HepG2 (cell line): ENCODE data around the gene PPM1G. TPM values are rescaled to one million over a fixed set of nuclear protein-coding genes. Genes with fewer than 3 reads are reported as not detected.

Source experiments
- CEBPG ChIP-seq: IDR thresholded peaks from 2 replicates; pipeline ENCODE4 v1.6.1; 2016
- KAT7 ChIP-seq: IDR thresholded peaks from 2 replicates; pipeline ENCODE4 v1.6.1; 2018; ENCODE audit warnings: borderline replicate concordance, missing compliant biosample characterization
- KDM1A ChIP-seq: IDR thresholded peaks from 2 replicates; pipeline ENCODE4 v1.6.1; 2016; ENCODE audit warnings: missing compliant biosample characterization
- KLF12 ChIP-seq: sonication (generic); formaldehyde crosslinking; IDR thresholded peaks from 2 replicates; pipeline ENCODE4 v1.4.0; 2020; ENCODE audit warnings: missing genetic modification reagents, borderline replicate concordance
- MED8 ChIP-seq: sonication (generic); formaldehyde crosslinking; IDR thresholded peaks from 2 replicates; pipeline ENCODE4 v1.8.1; 2023; ENCODE audit warnings: mild to moderate bottlenecking, missing genetic modification reagents; ENCODE audit not compliant: insufficient replicate concordance
- NFATC3 ChIP-seq: sonication (generic); formaldehyde crosslinking; IDR thresholded peaks from 2 replicates; pipeline ENCODE4 v1.5.1; 2020; ENCODE audit warnings: mild to moderate bottlenecking, missing genetic modification reagents
- NFKBIZ ChIP-seq: IDR thresholded peaks from 2 replicates; pipeline ENCODE4 v1.6.1; 2018; ENCODE audit warnings: missing genetic modification reagents, missing compliant biosample characterization
- NFRKB ChIP-seq: fragments of 450-650 bp; IDR thresholded peaks from 2 replicates; pipeline ENCODE4 v1.6.1; 2017
- NR2F6 ChIP-seq, 2 experiments: IDR thresholded peaks; 2 replicates each; pipeline ENCODE4 v1.6.1; 2016; ENCODE audit warnings: antibody characterized with exemption in 1 of 2, mild to moderate bottlenecking in 1 of 2
- PAF1 ChIP-seq: IDR thresholded peaks from 2 replicates; pipeline ENCODE4 v1.6.1; 2016; ENCODE audit warnings: missing genetic modification reagents, missing compliant biosample characterization
- POGZ ChIP-seq: sonication (generic); formaldehyde crosslinking; IDR thresholded peaks from 2 replicates; pipeline ENCODE4 v1.4.0; 2020; ENCODE audit warnings: mild to moderate bottlenecking, missing genetic modification reagents
- RCOR2 ChIP-seq: IDR thresholded peaks from 2 replicates; pipeline ENCODE4 v1.6.1; 2016; ENCODE audit warnings: missing biosample characterization, missing genetic modification reagents
- RELA ChIP-seq: sonication (generic); formaldehyde crosslinking; IDR thresholded peaks from 2 replicates; pipeline ENCODE4 v1.4.0; 2020; ENCODE audit warnings: missing genetic modification reagents
- RNF2 ChIP-seq: fragments of 450-650 bp; conservative IDR thresholded peaks from 2 replicates; pipeline ENCODE4 v1.6.1; 2016; ENCODE audit warnings: low read depth
- SAP130 ChIP-seq: IDR thresholded peaks from 2 replicates; pipeline ENCODE4 v1.6.1; 2016; ENCODE audit warnings: low read depth
- STAG1 ChIP-seq: sonication (generic); formaldehyde crosslinking; IDR thresholded peaks from 2 replicates; pipeline ENCODE4 v1.4.0; 2020; ENCODE audit warnings: missing genetic modification reagents
- STAT5B ChIP-seq: sonication (generic); formaldehyde crosslinking; IDR thresholded peaks from 2 replicates; pipeline ENCODE4 v1.4.0; 2020; ENCODE audit warnings: missing genetic modification reagents
- ZFP36L2 ChIP-seq: sonication (generic); formaldehyde crosslinking; IDR thresholded peaks from 2 replicates; pipeline ENCODE4 v1.4.0; 2020; ENCODE audit warnings: missing genetic modification reagents
- ZNF225 ChIP-seq: sonication (generic); formaldehyde crosslinking; IDR thresholded peaks from 2 replicates; pipeline ENCODE4 v1.4.0; 2020; ENCODE audit warnings: mild to moderate bottlenecking, missing genetic modification reagents
- ZNF264 ChIP-seq: sonication (generic); formaldehyde crosslinking; IDR thresholded peaks from 2 replicates; pipeline ENCODE4 v1.4.0; 2020; ENCODE audit warnings: missing genetic modification reagents
- ZNF768 ChIP-seq: sonication (generic); formaldehyde crosslinking; IDR thresholded peaks from 2 replicates; pipeline ENCODE4 v1.4.0; 2020; ENCODE audit warnings: missing genetic modification reagents
- ZNF816 ChIP-seq: sonication (generic); formaldehyde crosslinking; IDR thresholded peaks from 2 replicates; pipeline ENCODE4 v1.8.0; 2022; ENCODE audit warnings: missing genetic modification reagents, mild to moderate bottlenecking, borderline replicate concordance
- ZSCAN31 ChIP-seq: sonication (generic); formaldehyde crosslinking; IDR thresholded peaks from 2 replicates; pipeline ENCODE4 v1.5.0; 2020; ENCODE audit warnings: low read depth, mild to moderate bottlenecking, missing genetic modification reagents
- polyA plus RNA-seq, 8 experiments: library from polyadenylated mRNA; depleted of rRNA in 3 of 8; stranded (reverse) in 7 of 8; unstranded in 1 of 8; fragments of >200 nt; fragmentation: Illumina TruSeq in 4 of 8; extraction: Trizol in 4 of 8; gene quantifications; 2 replicates each; pipeline versions ENCODE4 v1.2.1 to v1.2.3, GENCODE V29; 2011 to 2016; ENCODE audit warnings: low read depth in 4 of 8, missing spikeins in 1 of 8, mixed read lengths in 1 of 8; ENCODE audit not compliant: insufficient read depth in 1 of 8
- total RNA-seq, 5 experiments: library from RNA; depleted of rRNA; stranded (reverse); fragments of >200 nt; fragmentation: Illumina TruSeq; extraction: Trizol; gene quantifications; 2 replicates each; pipeline ENCODE4 v1.2.3, GENCODE V29; 2016; ENCODE audit warnings: low read depth in 1 of 5
- TF ChIP-seq, protein P1 (sequence below): sonication (generic); formaldehyde crosslinking; IDR thresholded peaks from 2 replicates; pipeline ENCODE4 v1.5.0; 2020; ENCODE audit warnings: missing genetic modification reagents
- TF ChIP-seq, protein P2 (sequence below): IDR thresholded peaks from 2 replicates; pipeline ENCODE4 v1.6.1; 2018; ENCODE audit warnings: missing genetic modification reagents
- TF ChIP-seq, protein P3 (sequence below): sonication (generic); formaldehyde crosslinking; IDR thresholded peaks from 2 replicates; pipeline ENCODE4 v1.4.0; 2020; ENCODE audit warnings: missing genetic modification reagents; ENCODE audit errors: not compliant biosample characterization
- TF ChIP-seq, protein P4 (sequence below): IDR thresholded peaks from 2 replicates; pipeline ENCODE4 v1.6.1; 2016; ENCODE audit warnings: missing genetic modification reagents, missing compliant biosample characterization
- TF ChIP-seq, protein P5 (sequence below): sonication (generic); formaldehyde crosslinking; IDR thresholded peaks from 2 replicates; pipeline ENCODE4 v1.8.1; 2023; ENCODE audit warnings: mild to moderate bottlenecking, moderate library complexity, missing genetic modification reagents

The PPM1G gene
- total and polyA plus RNA-seq, 2 of the 13 experiments (the other 11 are each of a cell fraction or from before 2014, with no cell fraction given): 58.2 to 213 TPM

DNA sequence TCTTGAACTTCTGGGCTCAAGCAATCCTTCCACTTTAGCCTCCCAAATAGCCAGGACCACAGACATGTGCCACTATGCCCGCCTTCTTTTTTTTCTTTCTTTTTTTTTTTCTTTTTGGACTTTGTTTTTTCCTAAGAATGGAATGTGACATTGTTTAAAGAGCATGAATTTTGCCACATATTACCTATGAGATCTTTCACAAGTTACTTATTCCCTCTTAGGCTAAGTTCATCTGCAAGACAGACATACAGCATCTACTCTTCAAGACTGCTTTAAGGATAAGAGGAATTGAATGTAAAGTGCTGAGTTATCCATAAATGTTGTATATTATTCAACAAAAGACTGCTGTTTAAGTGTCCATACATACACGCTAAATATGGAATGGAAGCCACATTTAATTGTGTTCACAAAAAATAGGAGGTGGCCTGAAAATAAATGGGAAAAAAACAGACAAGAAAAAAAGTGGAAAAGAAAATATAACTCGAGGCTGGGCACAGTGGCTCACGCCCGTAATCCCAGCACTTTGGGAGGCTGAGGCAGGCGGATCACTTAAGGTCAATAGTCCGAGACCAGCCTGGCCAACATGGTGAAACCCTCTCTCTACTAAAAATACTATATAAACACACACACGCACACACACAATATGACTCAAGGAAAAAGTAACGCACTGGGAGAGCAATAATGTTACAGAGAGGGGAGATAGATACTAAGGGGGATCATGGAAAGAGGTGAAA is 3.2 kb upstream of the PPM1G start (continued):
- TF ChIP-seq KDM1A (CRISPR knock-in tag) (no peak), RCOR2 (peak; percentile 26; the same call in 1 of the 2 replicates), ZNF264 (CRISPR knock-in tag) (no peak), ZNF816 (peak; percentile 91; the same call in 1 of the 2 replicates), NR2F6 (IDR thresholded peaks at IDR 0.05) (no peak), NR2F6 (CRISPR knock-in tag; IDR thresholded peaks at IDR 0.05) (peak; percentile 70), ZFP36L2 (CRISPR knock-in tag) (no peak), MED8 (CRISPR knock-in tag) (no peak), ZNF225 (CRISPR knock-in tag) (no peak), RELA (no peak), KLF12 (CRISPR knock-in tag) (no peak), NFKBIZ (CRISPR knock-in tag) (no peak), STAG1 (CRISPR knock-in tag) (no peak), NFATC3 (CRISPR knock-in tag) (no peak), SAP130 (CRISPR knock-in tag) (peak; percentile 50; the same call in 1 of the 2 replicates), POGZ (CRISPR knock-in tag) (peak; percentile 13; the same call in 1 of the 2 replicates), NFRKB (0 out of 2 replicates have a peak, but pooled peaks have one; percentile 13), STAT5B (CRISPR knock-in tag) (no peak), PAF1 (CRISPR knock-in tag) (no peak), ZNF768 (CRISPR knock-in tag) (no peak), ZSCAN31 (CRISPR knock-in tag) (no peak), RNF2 (no peak), CEBPG (CRISPR knock-in tag) (peak; percentile 40), KAT7 (CRISPR knock-in tag) (no peak)
- TF ChIP-seq, protein P1, sequence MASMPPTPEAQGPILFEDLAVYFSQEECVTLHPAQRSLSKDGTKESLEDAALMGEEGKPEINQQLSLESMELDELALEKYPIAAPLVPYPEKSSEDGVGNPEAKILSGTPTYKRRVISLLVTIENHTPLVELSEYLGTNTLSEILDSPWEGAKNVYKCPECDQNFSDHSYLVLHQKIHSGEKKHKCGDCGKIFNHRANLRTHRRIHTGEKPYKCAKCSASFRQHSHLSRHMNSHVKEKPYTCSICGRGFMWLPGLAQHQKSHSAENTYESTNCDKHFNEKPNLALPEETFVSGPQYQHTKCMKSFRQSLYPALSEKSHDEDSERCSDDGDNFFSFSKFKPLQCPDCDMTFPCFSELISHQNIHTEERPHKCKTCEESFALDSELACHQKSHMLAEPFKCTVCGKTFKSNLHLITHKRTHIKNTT: no peak
- TF ChIP-seq, protein P2, sequence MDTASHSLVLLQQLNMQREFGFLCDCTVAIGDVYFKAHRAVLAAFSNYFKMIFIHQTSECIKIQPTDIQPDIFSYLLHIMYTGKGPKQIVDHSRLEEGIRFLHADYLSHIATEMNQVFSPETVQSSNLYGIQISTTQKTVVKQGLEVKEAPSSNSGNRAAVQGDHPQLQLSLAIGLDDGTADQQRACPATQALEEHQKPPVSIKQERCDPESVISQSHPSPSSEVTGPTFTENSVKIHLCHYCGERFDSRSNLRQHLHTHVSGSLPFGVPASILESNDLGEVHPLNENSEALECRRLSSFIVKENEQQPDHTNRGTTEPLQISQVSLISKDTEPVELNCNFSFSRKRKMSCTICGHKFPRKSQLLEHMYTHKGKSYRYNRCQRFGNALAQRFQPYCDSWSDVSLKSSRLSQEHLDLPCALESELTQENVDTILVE (CRISPR knock-in tag): no peak
- TF ChIP-seq, protein P3, sequence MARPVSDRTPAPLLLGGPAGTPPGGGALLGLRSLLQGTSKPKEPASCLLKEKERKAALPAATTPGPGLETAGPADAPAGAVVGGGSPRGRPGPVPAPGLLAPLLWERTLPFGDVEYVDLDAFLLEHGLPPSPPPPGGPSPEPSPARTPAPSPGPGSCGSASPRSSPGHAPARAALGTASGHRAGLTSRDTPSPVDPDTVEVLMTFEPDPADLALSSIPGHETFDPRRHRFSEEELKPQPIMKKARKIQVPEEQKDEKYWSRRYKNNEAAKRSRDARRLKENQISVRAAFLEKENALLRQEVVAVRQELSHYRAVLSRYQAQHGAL (CRISPR knock-in tag): no peak
- TF ChIP-seq, protein P4, sequence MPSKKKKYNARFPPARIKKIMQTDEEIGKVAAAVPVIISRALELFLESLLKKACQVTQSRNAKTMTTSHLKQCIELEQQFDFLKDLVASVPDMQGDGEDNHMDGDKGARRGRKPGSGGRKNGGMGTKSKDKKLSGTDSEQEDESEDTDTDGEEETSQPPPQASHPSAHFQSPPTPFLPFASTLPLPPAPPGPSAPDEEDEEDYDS (CRISPR knock-in tag): peak; percentile 39; the same call in 1 of the 2 replicates
- TF ChIP-seq, protein P5, sequence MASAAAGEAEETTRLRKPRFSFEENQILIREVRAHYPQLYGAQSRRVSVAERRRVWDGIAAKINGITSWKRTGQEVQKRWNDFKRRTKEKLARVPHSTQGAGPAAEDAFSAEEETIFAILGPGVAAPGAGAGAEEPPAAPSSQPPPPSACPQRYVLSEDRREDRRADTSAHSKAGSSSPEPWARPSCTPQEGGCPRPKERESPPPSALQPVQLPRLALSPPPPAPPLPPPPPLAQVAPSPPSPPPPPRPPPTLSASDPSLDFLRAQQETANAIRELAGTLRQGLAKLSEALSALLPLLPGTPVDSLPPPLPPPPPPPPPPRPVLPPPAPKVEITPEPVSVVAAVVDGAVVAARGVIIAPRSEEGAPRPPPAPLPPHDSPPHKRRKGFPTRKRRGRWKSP (CRISPR knock-in tag): no peak
